Naive thymus-derived CD4-positive, alpha-beta T cell (primary cell): ENCODE data around the gene NEURL1B. TPM values are rescaled to one million over a fixed set of nuclear protein-coding genes. Genes with fewer than 3 reads are reported as not detected.
A peak's percentile ranks its signal among the peaks of the same experiment; 100 is the strongest.

Experiments used
- ATAC-seq: fragments of 150-1000 bp; cut with Tn5 transposase; 2 replicates; pipeline ENCODE4 v1.10.0; 2021; ENCODE audit warnings: mild to moderate bottlenecking, moderate library complexity
- CTCF ChIA-PET: fragments of 350-600 bp; sonication (Branson Sonifier 250); formaldehyde crosslinking; loops from one replicate; lab custom pipeline; 2021; ENCODE audit warnings: antibody characterized with exemption; lab: Charles Lee
- POLR2A ChIA-PET: fragments of 350-600 bp; sonication (Branson Sonifier 250); formaldehyde crosslinking; loops from one replicate; lab custom pipeline; 2021; ENCODE audit warnings: antibody characterized with exemption, inconsistent platforms; lab: Charles Lee
- DNase-seq, 9 donors: peaks; one replicate each; pipeline versions ENCODE4 v3.0.0 to v3.0.0-alpha.2; 2020 to 2022; ENCODE audit warnings: mixed read lengths in 1 of 9
- H3K27ac ChIP-seq: one replicate; pipeline ENCODE4 v1.7.0; 2013; ENCODE audit warnings: mild to moderate bottlenecking, low read depth, low read length, moderate library complexity
- H3K27me3 ChIP-seq, 2 donors: one replicate each; pipeline ENCODE4 v1.7.0; 2013; ENCODE audit warnings: low read length in 2 of 2, mild to moderate bottlenecking in 2 of 2, moderate library complexity in 2 of 2; ENCODE audit not compliant: control insufficient read depth in 2 of 2, insufficient read depth in 2 of 2
- H3K36me3 ChIP-seq, 3 experiments: 1 replicate in 2 of 3; 2 replicates in 1 of 3; pipeline ENCODE4 v1.7.0; 2013; ENCODE audit warnings: low read length in 3 of 3, mild to moderate bottlenecking in 3 of 3, moderate library complexity in 1 of 3; ENCODE audit not compliant: insufficient read depth in 3 of 3, control insufficient read depth in 2 of 3
- H3K4me1 ChIP-seq, 2 donors: one replicate each; pipeline ENCODE4 v1.7.0; 2013; ENCODE audit warnings: low read length in 2 of 2, mild to moderate bottlenecking in 2 of 2, moderate library complexity in 1 of 2; ENCODE audit not compliant: control insufficient read depth in 2 of 2, insufficient read depth in 2 of 2
- H3K4me3 ChIP-seq: 2 replicates; pipeline ENCODE4 v1.7.0; 2013; ENCODE audit warnings: mild to moderate bottlenecking, low read length
- H3K9me3 ChIP-seq, 3 experiments: 1 replicate in 2 of 3; 2 replicates in 1 of 3; pipeline ENCODE4 v1.7.0; 2013; ENCODE audit warnings: low read length in 3 of 3; ENCODE audit not compliant: control insufficient read depth in 2 of 3
- H3K27ac Mint-ChIP-seq, 9 donors: one replicate each; pipeline ENCODE4 v1.8.0; 2020 to 2022; ENCODE audit warnings: mixed read lengths in 9 of 9, mild to moderate bottlenecking in 8 of 9, moderate library complexity in 5 of 9, inconsistent platforms in 2 of 9
- H3K27me3 Mint-ChIP-seq, 5 donors: one replicate each; pipeline ENCODE4 v1.8.0; 2021 to 2022; ENCODE audit warnings: mixed read lengths in 5 of 5, mild to moderate bottlenecking in 1 of 5
- H3K36me3 Mint-ChIP-seq, 5 donors: one replicate each; pipeline ENCODE4 v1.8.0; 2020 to 2022; ENCODE audit warnings: mixed read lengths in 5 of 5, mild to moderate bottlenecking in 3 of 5, inconsistent platforms in 1 of 5
- H3K4me1 Mint-ChIP-seq, 7 donors: one replicate each; pipeline ENCODE4 v1.8.0; 2020 to 2022; ENCODE audit warnings: mixed read lengths in 7 of 7, mild to moderate bottlenecking in 3 of 7, inconsistent platforms in 1 of 7
- H3K4me3 Mint-ChIP-seq, 10 donors: one replicate each; pipeline ENCODE4 v1.8.0; 2020 to 2022; ENCODE audit warnings: mild to moderate bottlenecking in 10 of 10, mixed read lengths in 10 of 10, moderate library complexity in 6 of 10, inconsistent platforms in 2 of 10
- H3K9me3 Mint-ChIP-seq, 11 donors: one replicate each; pipeline ENCODE4 v1.8.0; 2020 to 2022; ENCODE audit warnings: mixed read lengths in 11 of 11, mild to moderate bottlenecking in 4 of 11, inconsistent platforms in 1 of 11, moderate library complexity in 1 of 11
- intact Hi-C, 2 donors: fragments of 100-400 bp; cut with micrococcal nuclease; formaldehyde crosslinking; loops; one replicate each; pipeline ENCODE4 v1.15.1; 2023
- polyA plus RNA-seq, 2 donors: library from polyadenylated mRNA; unstranded; fragments of 300-500 nt; fragmentation: Illumina TruSeq; gene quantifications; one replicate each; pipeline ENCODE4 v1.2.3, GENCODE V29; 2021
- total RNA-seq, 6 experiments: library from RNA in 5 of 6; stranded (reverse) in 5 of 6; gene quantifications; 1 replicate in 5 of 6; 2 replicates in 1 of 6; pipeline ENCODE4 v1.2.3 and lab custom pipeline; 2021 to 2026

NEURL1B gene
- total and polyA plus RNA-seq, 7 experiments from 2014 or later, result 0.05 to 3.4 (median 0.27) TPM; not detected in 1

GRCh38 chr5:172680921-172681320 is 39.9 kb downstream of the NEURL1B start:
- Mint-ChIP-seq H3K4me3 (no peak overlapping the region), H3K9me3 (peaks cover 0 to 4% (median 0%) of the 10 kb centered on the region in 11 donors), H3K27me3 (peaks cover 0 to 23% (median 0%) of the 10 kb centered on the region in 5 donors), H3K36me3 (no peaks in the 10 kb centered on the region), H3K4me1 (peaks cover 0 to 10% (median 5%) of the 10 kb centered on the region in 7 donors), H3K27ac (peak overlapping the region in 1 of 9 donors; percentile 19)
- ChIA-PET POLR2A (no interaction called here), CTCF (no interaction called here)
- Histone ChIP-seq H3K9me3 (no peaks in the 10 kb centered on the region), H3K36me3 (no peaks in the 10 kb centered on the region), H3K27me3 (no peaks in the 10 kb centered on the region), H3K4me1 (no peaks in the 10 kb centered on the region), H3K4me3 (no peak overlapping the region), H3K27ac (no peak overlapping the region)
- DNase-seq (no peak), ATAC-seq (no peak)
- intact Hi-C loops, result loop anchor here in 1 of 2 donors (10.0 kb wide), 1 partner anchor 676 kb away; the partner anchor contains the start of gene FBXW11

GRCh38 chr5:172681421-172681820 is 40.4 kb downstream of the NEURL1B start:
- ChIA-PET CTCF (no interaction called here), POLR2A (interaction anchor here (0.6 kb wide), 1 partner anchor 168 kb away, joined by 3 read pairs; no protein-coding TSS in a partner anchor)
- intact Hi-C loops, result loop anchor here in 1 of 2 donors (10.0 kb wide), 1 partner anchor 677 kb away; the partner anchor contains the start of gene FBXW11
- Mint-ChIP-seq H3K36me3 (no peaks in the 10 kb centered on the region), H3K4me3 (no peak overlapping the region), H3K4me1 (peaks cover 0 to 10% (median 5%) of the 10 kb centered on the region in 7 donors), H3K27me3 (peaks cover 0 to 23% (median 0%) of the 10 kb centered on the region in 5 donors), H3K27ac (no peak overlapping the region), H3K9me3 (peaks cover 0 to 4% (median 0%) of the 10 kb centered on the region in 11 donors)
- H3K27ac ChIP-seq, result no peak overlapping the region
- no peaks in the 10 kb centered on the region for H3K4me1 ChIP-seq
- H3K27me3 ChIP-seq, result no peaks in the 10 kb centered on the region
- no peak for DNase-seq
- H3K4me3 ChIP-seq, result no peak overlapping the region
- H3K36me3 ChIP-seq, result no peaks in the 10 kb centered on the region
- ATAC-seq, result no peak
- H3K9me3 ChIP-seq, result no peaks in the 10 kb centered on the region

GRCh38 chr5:172683264-172683644 is 42.2 kb downstream of the NEURL1B start:
- Mint-ChIP-seq H3K9me3 (peaks cover 0 to 4% (median 0%) of the 10 kb centered on the region in 11 donors), H3K27me3 (peaks cover 0 to 23% (median 0%) of the 10 kb centered on the region in 5 donors), H3K4me1 (peaks cover 2 to 14% (median 8%) of the 10 kb centered on the region in 7 donors), H3K4me3 (peak overlapping the region; percentile 31 to 77 (median 69)), H3K27ac (peak overlapping the region in 3 of 9 donors; percentile 34 to 61 (median 57)), H3K36me3 (no peaks in the 10 kb centered on the region)
- POLR2A ChIA-PET, result interaction anchor here (2.1 kb wide), 1 partner anchor 300 kb away, joined by 6 read pairs; the partner anchor contains the start of gene ATP6V0E1
- no peak for ATAC-seq
- Histone ChIP-seq H3K27ac (no peak overlapping the region), H3K27me3 (no peaks in the 10 kb centered on the region), H3K36me3 (no peaks in the 10 kb centered on the region), H3K4me1 (peaks cover 0 to 2% of the 10 kb centered on the region in 2 donors), H3K9me3 (no peaks in the 10 kb centered on the region), H3K4me3 (no peak overlapping the region)
- CTCF ChIA-PET, result interaction anchor here (0.6 kb wide), 1 partner anchor 81 kb away, joined by 3 read pairs; no protein-coding TSS in a partner anchor
- intact Hi-C loops, result loop anchor here in 1 of 2 donors (10.0 kb wide), 1 partner anchor 678 kb away; the partner anchor contains the start of gene FBXW11
- no peak for DNase-seq

- peak; percentile 88 for ATAC-seq
- DNase-seq, result peak; percentile 49 to 79 (median 63)
- Mint-ChIP-seq H3K9me3 (peaks cover 0 to 4% (median 0%) of the 10 kb centered on the region in 11 donors), H3K4me1 (peaks cover 6 to 20% (median 14%) of the 10 kb centered on the region in 7 donors), H3K27ac (peak overlapping the region; percentile 16 to 93 (median 78)), H3K36me3 (no peaks in the 10 kb centered on the region), H3K4me3 (peak overlapping the region; percentile 36 to 88 (median 78)), H3K27me3 (peaks cover 0 to 23% (median 0%) of the 10 kb centered on the region in 5 donors)
- Histone ChIP-seq H3K27me3 (no peaks in the 10 kb centered on the region), H3K27ac (peak overlapping the region; percentile 53), H3K4me1 (peaks cover 0 to 8% of the 10 kb centered on the region in 2 donors), H3K9me3 (no peaks in the 10 kb centered on the region), H3K4me3 (peak overlapping the region; percentile 38), H3K36me3 (no peaks in the 10 kb centered on the region)
- CTCF ChIA-PET, result interaction anchor here (0.6 to 1.1 kb wide), 4 partner anchors 33 to 88 kb away, joined by 3 to 4 read pairs (median 3); no protein-coding TSS in a partner anchor
- POLR2A ChIA-PET, result interaction anchor here (0.9 to 2.1 kb wide), 3 partner anchors 14 to 300 kb away, joined by 4 to 6 read pairs (median 4); partner anchors contain the start of gene ATP6V0E1
- intact Hi-C loops, result loop anchor here in 1 of 2 donors (1.0 to 10.0 kb wide), 3 partner anchors 13 to 679 kb away; partner anchors contain the start of gene FBXW11
These were observed 42.8 kb downstream of the NEURL1B start for GRCh38 chr5:172683645-172684471.

GRCh38 chr5:172685091-172685490 is 44.0 kb downstream of the NEURL1B start:
- peaks cover 0 to 23% (median 0%) of the 10 kb centered on the region in 5 donors for H3K27me3 Mint-ChIP-seq
- no peak overlapping the region for H3K4me3 ChIP-seq
- peaks cover 14 to 26% (median 16%) of the 10 kb centered on the region in 7 donors for H3K4me1 Mint-ChIP-seq
- ATAC-seq (no peak), DNase-seq (no peak)
- H3K9me3 ChIP-seq, result no peaks in the 10 kb centered on the region
- ChIA-PET POLR2A (interaction anchor here (1.0 to 2.1 kb wide), 3 partner anchors 10 to 299 kb away, joined by 4 to 6 read pairs (median 5); partner anchors contain the start of gene ATP6V0E1), CTCF (no interaction called here)
- H3K27me3 ChIP-seq, result no peaks in the 10 kb centered on the region
- peak overlapping the region in 4 of 9 donors; percentile 1 to 63 (median 20) for H3K27ac Mint-ChIP-seq
- H3K27ac ChIP-seq, result peak overlapping the region; percentile 53
- peaks cover 0 to 14% of the 10 kb centered on the region in 2 donors for H3K4me1 ChIP-seq
- no peaks in the 10 kb centered on the region for H3K36me3 ChIP-seq
- H3K9me3 Mint-ChIP-seq, result peaks cover 0 to 4% (median 0%) of the 10 kb centered on the region in 11 donors
- intact Hi-C loops, result loop anchor here (5.0 to 10.0 kb wide), 2 partner anchors 43 to 680 kb away; partner anchors contain the start of genes FBXW11 (in 1 of the 2) and NEURL1B (in 1 of the 2)
- no peaks in the 10 kb centered on the region for H3K36me3 Mint-ChIP-seq
- peak overlapping the region in 2 of 10 donors; percentile 48 to 74 for H3K4me3 Mint-ChIP-seq

- intact Hi-C loops, result loop anchor here (5.0 to 10.0 kb wide), 2 partner anchors 44 to 681 kb away; partner anchors contain the start of genes FBXW11 (in 1 of the 2) and NEURL1B (in 1 of the 2)
- ATAC-seq (no peak), DNase-seq (no peak)
- no peaks in the 10 kb centered on the region for H3K36me3 ChIP-seq
- H3K4me3 Mint-ChIP-seq, result no peak overlapping the region
- peaks cover 14 to 26% (median 16%) of the 10 kb centered on the region in 7 donors for H3K4me1 Mint-ChIP-seq
- ChIA-PET CTCF (interaction anchor here (1.0 kb wide), 1 partner anchor 11 kb away, joined by 3 read pairs; no protein-coding TSS in a partner anchor), POLR2A (interaction anchor here (0.6 to 1.0 kb wide), 2 partner anchors 9 to 10 kb away, joined by 3 to 5 read pairs; no protein-coding TSS in a partner anchor)
- no peaks in the 10 kb centered on the region for H3K9me3 ChIP-seq
- no peak overlapping the region for H3K27ac ChIP-seq
- H3K9me3 Mint-ChIP-seq, result peaks cover 0 to 4% (median 0%) of the 10 kb centered on the region in 11 donors
- no peaks in the 10 kb centered on the region for H3K36me3 Mint-ChIP-seq
- H3K27me3 ChIP-seq, result no peaks in the 10 kb centered on the region
- H3K27me3 Mint-ChIP-seq, result peaks cover 0 to 23% (median 0%) of the 10 kb centered on the region in 5 donors
- H3K4me1 ChIP-seq, result peaks cover 0 to 14% of the 10 kb centered on the region in 2 donors
- no peak overlapping the region for H3K4me3 ChIP-seq
- H3K27ac Mint-ChIP-seq, result no peak overlapping the region
These were observed 45.0 kb downstream of the NEURL1B start for GRCh38 chr5:172686111-172686510.
